Suprapubic skin (tissue), 4 donors: ENCODE measurements around the gene TMED9. TPM values are rescaled to one million over a fixed set of nuclear protein-coding genes. Genes with fewer than 3 reads are reported as not detected.
A peak's percentile ranks its signal among the peaks of the same experiment; 100 is the strongest.

Experiments
- DNase-seq, 2 donors: peaks; one replicate each; pipeline ENCODE4 v3.0.0-alpha.2; 2019; ENCODE audit warnings: low spot score in 2 of 2
- H3K27ac ChIP-seq: fragments of 200-600 bp; sonication (generic); one replicate; pipeline ENCODE4 v1.5.1; 2019
- H3K27me3 ChIP-seq: fragments of 200-600 bp; sonication (generic); one replicate; pipeline ENCODE4 v1.5.1; 2019
- H3K36me3 ChIP-seq: fragments of 200-600 bp; sonication (generic); one replicate; pipeline ENCODE4 v1.5.1; 2019
- H3K4me1 ChIP-seq: fragments of 200-600 bp; sonication (generic); one replicate; pipeline ENCODE4 v1.5.1; 2019
- H3K4me3 ChIP-seq: fragments of 200-600 bp; sonication (generic); one replicate; pipeline ENCODE4 v1.5.1; 2019; ENCODE audit warnings: mild to moderate bottlenecking
- H3K9me3 ChIP-seq: fragments of 200-600 bp; sonication (generic); one replicate; pipeline ENCODE4 v1.5.1; 2019
- EP300 ChIP-seq: sonication (generic); formaldehyde crosslinking; IDR thresholded peaks from one replicate; pipeline ENCODE4 v1.6.1; 2017; ENCODE audit warnings: antibody characterized with exemption
- POLR2A ChIP-seq, 2 donors: fragments of 450-650 bp; IDR thresholded peaks; one replicate each; pipeline ENCODE4 v1.6.1; 2017; ENCODE audit warnings: antibody characterized with exemption in 2 of 2, mild to moderate bottlenecking in 2 of 2, moderate library complexity in 2 of 2
- POLR2AphosphoS5 ChIP-seq, 3 donors: sonication (generic); formaldehyde crosslinking; IDR thresholded peaks; one replicate each; pipeline ENCODE4 v1.6.1; 2017; ENCODE audit warnings: antibody characterized with exemption in 3 of 3
- WGBS: methylation state at CpG from one replicate; pipeline ENCODE4 v1.1.5; 2018; 5-methylcytosine and 5-hydroxymethylcytosine counted together
- total RNA-seq, 4 donors: library from RNA; depleted of rRNA; stranded (reverse); fragments of >200 nt; gene quantifications; one replicate each; pipeline ENCODE4 v1.1.0, GENCODE V29; 2016
- TF ChIP-seq, protein P1 (sequence below), 2 donors: fragments of 200-600 bp in 1 of 2; fragments of 450-650 bp in 1 of 2; sonication (generic) in 1 of 2; IDR thresholded peaks; one replicate each; pipeline ENCODE4 v1.5.1; 2016 to 2019; ENCODE audit warnings: antibody characterized with exemption in 2 of 2, mild to moderate bottlenecking in 1 of 2, moderate library complexity in 1 of 2

Gene TMED9
- total RNA-seq, 4 donors from 2014 or later: 60.3 to 84.5 (median 79.5) TPM

GRCh38 chr5:177603631-177604030 lies 11.6 kb downstream of the TMED9 start:
- no peak overlapping the region for H3K27ac ChIP-seq
- TF ChIP-seq, protein P1, sequence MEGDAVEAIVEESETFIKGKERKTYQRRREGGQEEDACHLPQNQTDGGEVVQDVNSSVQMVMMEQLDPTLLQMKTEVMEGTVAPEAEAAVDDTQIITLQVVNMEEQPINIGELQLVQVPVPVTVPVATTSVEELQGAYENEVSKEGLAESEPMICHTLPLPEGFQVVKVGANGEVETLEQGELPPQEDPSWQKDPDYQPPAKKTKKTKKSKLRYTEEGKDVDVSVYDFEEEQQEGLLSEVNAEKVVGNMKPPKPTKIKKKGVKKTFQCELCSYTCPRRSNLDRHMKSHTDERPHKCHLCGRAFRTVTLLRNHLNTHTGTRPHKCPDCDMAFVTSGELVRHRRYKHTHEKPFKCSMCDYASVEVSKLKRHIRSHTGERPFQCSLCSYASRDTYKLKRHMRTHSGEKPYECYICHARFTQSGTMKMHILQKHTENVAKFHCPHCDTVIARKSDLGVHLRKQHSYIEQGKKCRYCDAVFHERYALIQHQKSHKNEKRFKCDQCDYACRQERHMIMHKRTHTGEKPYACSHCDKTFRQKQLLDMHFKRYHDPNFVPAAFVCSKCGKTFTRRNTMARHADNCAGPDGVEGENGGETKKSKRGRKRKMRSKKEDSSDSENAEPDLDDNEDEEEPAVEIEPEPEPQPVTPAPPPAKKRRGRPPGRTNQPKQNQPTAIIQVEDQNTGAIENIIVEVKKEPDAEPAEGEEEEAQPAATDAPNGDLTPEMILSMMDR (IDR thresholded peaks at IDR 0.05): no peak
- no peaks in the 10 kb centered on the region for H3K27me3 ChIP-seq
- DNase-seq: no peak
- H3K4me1 ChIP-seq: peaks cover 40% of the 10 kb centered on the region
- H3K4me3 ChIP-seq: no peak overlapping the region
- H3K36me3 ChIP-seq: peaks cover 19% of the 10 kb centered on the region
- WGBS: 84% methylated on average over 8 of the region's 8 CpGs
- no peaks in the 10 kb centered on the region for H3K9me3 ChIP-seq

- Histone ChIP-seq H3K36me3 (peaks cover 19% of the 10 kb centered on the region), H3K9me3 (no peaks in the 10 kb centered on the region), H3K27me3 (no peaks in the 10 kb centered on the region), H3K27ac (no peak overlapping the region), H3K4me1 (peaks cover 35% of the 10 kb centered on the region), H3K4me3 (no peak overlapping the region)
- TF ChIP-seq, protein P1 (IDR thresholded peaks at IDR 0.05): no peak
- TF ChIP-seq POLR2A (IDR thresholded peaks at IDR 0.05) (no peak), EP300 (no peak), POLR2AphosphoS5 (IDR thresholded peaks at IDR 0.05) (no peak)
- 92% methylated on average over 25 of the region's 27 CpGs for WGBS
- DNase-seq: no peak
These were observed 12.1 kb downstream of the TMED9 start for GRCh38 chr5:177604116-177604521.

- Histone ChIP-seq H3K4me3 (no peak overlapping the region), H3K27me3 (no peaks in the 10 kb centered on the region), H3K4me1 (peaks cover 31% of the 10 kb centered on the region), H3K9me3 (no peaks in the 10 kb centered on the region), H3K27ac (no peak overlapping the region), H3K36me3 (peaks cover 21% of the 10 kb centered on the region)
- no peak for DNase-seq
- 78% methylated on average over 5 of the region's 5 CpGs for WGBS
- no peak for TF ChIP-seq POLR2A (IDR thresholded peaks at IDR 0.05)
These were observed 12.7 kb downstream of the TMED9 start for GRCh38 chr5:177604656-177605055.

- no peak overlapping the region for H3K27ac ChIP-seq
- no peak for TF ChIP-seq EP300
- TF ChIP-seq POLR2AphosphoS5 (IDR thresholded peaks at IDR 0.05): no peak
- 89% methylated on average over 5 of the region's 5 CpGs for WGBS
- peaks cover 35% of the 10 kb centered on the region for H3K4me1 ChIP-seq
- peaks cover 25% of the 10 kb centered on the region for H3K36me3 ChIP-seq
- H3K4me3 ChIP-seq: no peak overlapping the region
- H3K9me3 ChIP-seq: no peaks in the 10 kb centered on the region
- H3K27me3 ChIP-seq: no peaks in the 10 kb centered on the region
- DNase-seq: no peak
These were observed 13.1 kb downstream of the TMED9 start for GRCh38 chr5:177605078-177605477.

DNA sequence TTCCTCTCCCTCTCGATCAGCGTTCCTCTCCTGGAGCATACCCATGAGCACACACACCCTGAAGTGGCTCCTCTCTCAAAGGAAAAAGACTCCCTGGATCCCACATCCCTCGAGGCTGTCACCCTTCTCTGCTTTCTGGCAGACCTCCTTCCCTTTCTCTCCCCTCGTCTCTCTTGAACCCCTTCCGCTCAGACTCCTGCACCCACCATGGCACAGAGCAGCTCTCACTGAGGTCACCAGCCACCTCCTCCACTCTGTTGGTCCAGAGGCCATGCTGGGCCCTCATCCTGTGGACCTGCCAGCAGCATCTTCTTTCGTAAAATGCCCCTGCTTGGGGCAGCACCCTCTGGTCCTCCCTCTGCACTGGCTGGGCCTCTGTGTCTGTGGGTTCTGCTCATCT lies 13.7 kb downstream of the TMED9 start:
- Histone ChIP-seq H3K36me3 (peaks cover 25% of the 10 kb centered on the region), H3K9me3 (no peaks in the 10 kb centered on the region), H3K4me3 (no peak overlapping the region), H3K27me3 (no peaks in the 10 kb centered on the region), H3K27ac (no peak overlapping the region), H3K4me1 (peaks cover 33% of the 10 kb centered on the region)
- DNase-seq: no peak
- TF ChIP-seq EP300 (no peak), POLR2AphosphoS5 (IDR thresholded peaks at IDR 0.05) (no peak), POLR2A (IDR thresholded peaks at IDR 0.05) (no peak)
- TF ChIP-seq, protein P1 (IDR thresholded peaks at IDR 0.05): no peak
- WGBS: 84% methylated on average over 6 of the region's 6 CpGs

DNA sequence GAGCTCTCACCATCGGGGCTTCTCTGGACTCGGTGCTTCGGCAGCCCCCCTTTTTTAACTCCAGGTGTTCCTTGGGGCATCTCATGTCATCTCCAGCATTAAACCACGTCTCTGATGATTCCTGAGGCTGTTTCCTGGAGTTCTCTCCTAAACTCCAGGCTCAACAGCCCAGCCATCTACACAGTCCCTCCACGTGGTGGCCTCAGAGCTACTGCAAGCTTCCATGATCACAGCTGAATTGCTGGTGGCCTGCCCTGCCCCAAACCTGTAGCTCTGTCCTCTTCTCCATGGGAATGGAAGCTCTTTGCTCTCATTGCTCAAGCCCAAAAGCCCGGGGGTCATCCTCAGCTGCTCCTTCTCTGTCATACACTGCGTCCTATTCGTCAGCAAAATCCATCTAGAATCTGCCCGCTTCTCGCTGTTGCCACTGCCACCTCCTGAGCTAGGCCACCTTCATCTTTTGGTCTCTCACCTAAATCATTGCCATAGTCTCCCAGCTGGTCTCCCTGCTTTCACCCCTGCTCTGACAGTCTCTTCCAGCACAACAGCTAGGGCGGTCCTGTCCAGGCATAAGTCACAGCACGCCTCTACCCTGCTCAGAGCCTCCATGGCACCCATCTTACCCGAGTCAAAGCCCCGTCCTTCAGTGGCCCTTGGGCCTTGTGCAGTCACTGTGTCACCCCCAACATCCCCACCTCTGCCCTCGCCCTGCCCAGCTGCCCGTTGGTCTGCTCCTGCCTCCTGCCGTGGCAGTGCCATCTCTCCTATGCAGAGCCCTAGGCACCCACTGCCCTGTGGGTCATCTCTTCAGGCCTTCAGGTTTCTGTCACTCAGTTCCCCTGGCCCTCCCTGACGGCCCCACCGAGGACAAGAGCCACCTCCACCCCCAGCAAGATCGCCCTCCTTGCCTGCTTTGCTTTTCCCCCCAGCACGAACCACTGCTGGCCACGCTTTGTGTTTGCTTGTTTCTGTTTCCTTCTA lies 14.4 kb downstream of the TMED9 start:
- H3K27ac ChIP-seq: no peak overlapping the region
- peaks cover 25% of the 10 kb centered on the region for H3K36me3 ChIP-seq
- H3K27me3 ChIP-seq: no peaks in the 10 kb centered on the region
- H3K4me3 ChIP-seq: no peak overlapping the region
- TF ChIP-seq EP300: no peak
- no peak for TF ChIP-seq POLR2AphosphoS5 (IDR thresholded peaks at IDR 0.05)
- TF ChIP-seq, protein P1 (IDR thresholded peaks at IDR 0.05): no peak
- peak in 1 of 2 donors; percentile 74 for DNase-seq
- no peaks in the 10 kb centered on the region for H3K9me3 ChIP-seq
- peaks cover 26% of the 10 kb centered on the region for H3K4me1 ChIP-seq
- 88% methylated on average over 22 of the region's 22 CpGs for WGBS
